Loucy (cell line): ENCODE results near the gene SLC15A2.
A peak's percentile ranks its signal among the peaks of the same experiment; 100 is the strongest.

ENCODE experiments used
- H2AFZ ChIP-seq: fragments of 200-600 bp; sonication (generic); 2 replicates; pipeline ENCODE4 v1.6.0; 2016; ENCODE audit warnings: antibody characterized with exemption, mild to moderate bottlenecking, low read length, moderate library complexity
- H3F3A ChIP-seq: fragments of 200-600 bp; 2 replicates; pipeline ENCODE4 v1.6.0; 2016; ENCODE audit warnings: antibody characterized with exemption, low read depth, mild to moderate bottlenecking
- H3K27me3 ChIP-seq: fragments of 200-600 bp; sonication (generic); 2 replicates; pipeline ENCODE4 v1.6.1; 2014; ENCODE audit warnings: low read length, mild to moderate bottlenecking; ENCODE audit not compliant: insufficient read depth, poor library complexity, severe bottlenecking
- H3K36me3 ChIP-seq: fragments of 200-600 bp; sonication (generic); 2 replicates; pipeline ENCODE4 v1.6.1; 2016; ENCODE audit warnings: low read length; ENCODE audit not compliant: insufficient read depth
- H3K4me1 ChIP-seq: fragments of 200-600 bp; sonication (generic); 2 replicates; pipeline ENCODE4 v1.5.1; 2014; ENCODE audit warnings: low read length, mild to moderate bottlenecking; ENCODE audit not compliant: insufficient read depth, poor library complexity, severe bottlenecking
- H3K4me2 ChIP-seq: fragments of 200-600 bp; sonication (generic); 2 replicates; pipeline ENCODE4 v1.6.0; 2014; ENCODE audit warnings: antibody characterized with exemption, low read length, low read depth, mild to moderate bottlenecking; ENCODE audit not compliant: poor library complexity, severe bottlenecking
- H3K4me3 ChIP-seq: fragments of 200-600 bp; sonication (generic); 2 replicates; pipeline ENCODE4 v1.5.1; 2014; ENCODE audit warnings: low read length, mild to moderate bottlenecking, mixed read lengths; ENCODE audit not compliant: poor library complexity, severe bottlenecking
- H3K79me2 ChIP-seq: fragments of 200-600 bp; sonication (generic); 2 replicates; pipeline ENCODE4 v1.6.1; 2014; ENCODE audit warnings: low read length; ENCODE audit not compliant: insufficient read depth
- H3K9ac ChIP-seq: fragments of 200-600 bp; sonication (generic); 2 replicates; pipeline ENCODE4 v1.6.0; 2014; ENCODE audit warnings: mild to moderate bottlenecking, low read depth, low read length, moderate library complexity; ENCODE audit not compliant: poor library complexity, severe bottlenecking
- H3K9me2 ChIP-seq: fragments of 200-600 bp; sonication (generic); replicated peaks from 2 replicates; pipeline ENCODE4 v1.6.1; 2016; ENCODE audit warnings: low read depth, low read length, mixed read lengths
- H3K9me3 ChIP-seq: fragments of 200-600 bp; sonication (generic); 2 replicates; pipeline ENCODE4 v1.6.1; 2014; ENCODE audit warnings: mild to moderate bottlenecking, antibody characterized with exemption, low read length, low read depth; ENCODE audit not compliant: insufficient read depth
- H4K20me1 ChIP-seq: fragments of 200-600 bp; sonication (generic); 2 replicates; pipeline ENCODE4 v1.6.0; 2014; ENCODE audit warnings: antibody characterized with exemption, low read length, mild to moderate bottlenecking; ENCODE audit not compliant: insufficient read depth, poor library complexity, severe bottlenecking
- CTCF ChIP-seq: fragments of 200-600 bp; sonication (generic); conservative IDR thresholded peaks from 2 replicates; pipeline ENCODE4 v1.5.1; 2014; ENCODE audit warnings: mild to moderate bottlenecking, antibody characterized with exemption, low read length
- EZH2phosphoT487 ChIP-seq: fragments of 200-600 bp; IDR thresholded peaks from 2 replicates; pipeline ENCODE4 v1.6.1; 2018; ENCODE audit warnings: antibody characterized with exemption, mild to moderate bottlenecking, moderate library complexity, borderline replicate concordance

SLC15A2 gene

GRCh38 chr3:121981473-121981872 is 87.3 kb downstream of the SLC15A2 start:
- no peaks in the 10 kb centered on the region; the same call in 1 of the 2 replicates for H3K36me3 ChIP-seq
- no peaks in the 10 kb centered on the region for H3K9me2 ChIP-seq
- H3K27me3 ChIP-seq, result no peaks in the 10 kb centered on the region
- no peak for TF ChIP-seq CTCF
- no peak for TF ChIP-seq EZH2phosphoT487
- peaks cover 14% of the 10 kb centered on the region for H3K4me1 ChIP-seq
- H4K20me1 ChIP-seq, result no peaks in the 10 kb centered on the region
- H3K4me3 ChIP-seq, result no peak overlapping the region
- 0 out of 2 replicates have a peak, but pooled peaks cover 3% of the 10 kb centered on the region for H3F3A ChIP-seq
- peak overlapping the region; percentile 4 for H3K4me2 ChIP-seq
- no peak overlapping the region for H3K9ac ChIP-seq
- no peaks in the 10 kb centered on the region for H3K79me2 ChIP-seq
- H3K9me3 ChIP-seq, result peaks cover 12% of the 10 kb centered on the region
- no peak overlapping the region for H2AFZ ChIP-seq

GRCh38 chr3:121985846-121986245 is 91.6 kb downstream of the SLC15A2 start:
- no peak overlapping the region for H3K4me2 ChIP-seq

GRCh38 chr3:121988146-121988545 is 93.9 kb downstream of the SLC15A2 start:
- Histone ChIP-seq H3K27me3 (no peaks in the 10 kb centered on the region), H3K4me3 (no peak overlapping the region), H3K9ac (no peak overlapping the region), H3K4me2 (no peak overlapping the region), H3F3A (no peaks in the 10 kb centered on the region), H3K9me3 (peaks cover 7% of the 10 kb centered on the region), H4K20me1 (no peaks in the 10 kb centered on the region), H3K9me2 (no peaks in the 10 kb centered on the region), H3K79me2 (no peaks in the 10 kb centered on the region), H3K36me3 (no peaks in the 10 kb centered on the region; the same call in 1 of the 2 replicates), H2AFZ (no peak overlapping the region), H3K4me1 (no peaks in the 10 kb centered on the region)
- TF ChIP-seq CTCF (no peak), EZH2phosphoT487 (no peak)

More at GRCh38 chr3:121985846-121986245, 91.6 kb downstream of the SLC15A2 start:
- Histone ChIP-seq H3K9me3 (peaks cover 12% of the 10 kb centered on the region), H3F3A (no peaks in the 10 kb centered on the region), H3K9ac (no peak overlapping the region), H3K9me2 (no peaks in the 10 kb centered on the region), H3K79me2 (no peaks in the 10 kb centered on the region), H3K4me1 (peaks cover 11% of the 10 kb centered on the region), H3K4me3 (no peak overlapping the region), H4K20me1 (no peaks in the 10 kb centered on the region), H3K36me3 (no peaks in the 10 kb centered on the region; the same call in 1 of the 2 replicates), H3K27me3 (no peaks in the 10 kb centered on the region), H2AFZ (no peak overlapping the region)
- TF ChIP-seq EZH2phosphoT487 (no peak), CTCF (no peak)
